ENCODE data around the gene CNTNAP2. TPM values are rescaled to one million over a fixed set of nuclear protein-coding genes. Genes with fewer than 3 reads are reported as not detected.

The CNTNAP2 gene
- total and polyA plus RNA-seq, 7 donors = 0.60 to 2.4 (median 1.7) TPM

GRCh38 chr7:148115308-148115707 lies 1998.7 kb downstream of the CNTNAP2 start:
- WGBS, 2 donors = 53 to 72% methylated on average over 5 of the region's 5 CpGs
- no peak for TF ChIP-seq POLR2AphosphoS5 (IDR thresholded peaks at IDR 0.05)
- TF ChIP-seq POLR2A (IDR thresholded peaks at IDR 0.05) = no peak
- TF ChIP-seq EP300 (IDR thresholded peaks at IDR 0.05) = no peak
- no peak for TF ChIP-seq CTCF (IDR thresholded peaks at IDR 0.05)
- H3K27me3 ChIP-seq = no peaks in the 10 kb centered on the region
- intact Hi-C loops (cut with DNase I) = no loop called here
- H3K27ac ChIP-seq = no peak overlapping the region
- H3K4me3 ChIP-seq = no peak overlapping the region
- no peaks in the 10 kb centered on the region for H3K4me1 ChIP-seq
- no peaks in the 10 kb centered on the region for H3K9me3 ChIP-seq
- H3K36me3 ChIP-seq = no peaks in the 10 kb centered on the region
- DNase-seq = no peak

- Histone ChIP-seq H3K9me3 (no peaks in the 10 kb centered on the region), H3K27me3 (peaks cover 0 to 5% (median 0%) of the 10 kb centered on the region in 3 donors), H3K4me1 (no peaks in the 10 kb centered on the region), H3K36me3 (no peaks in the 10 kb centered on the region), H3K27ac (no peak overlapping the region), H3K4me3 (no peak overlapping the region)
- WGBS, 2 donors = 18 to 42% methylated on average over 5 of the region's 5 CpGs
- TF ChIP-seq POLR2A (IDR thresholded peaks at IDR 0.05) (no peak), EP300 (IDR thresholded peaks at IDR 0.05) (no peak)
- intact Hi-C loops (cut with DNase I) = no loop called here
- DNase-seq = no peak
Measured at GRCh38 chr7:148116195-148116594, 1999.6 kb downstream of the CNTNAP2 start.

- Histone ChIP-seq H3K4me1 (no peaks in the 10 kb centered on the region), H3K27ac (no peak overlapping the region), H3K36me3 (no peaks in the 10 kb centered on the region), H3K27me3 (peaks cover 0 to 7% (median 0%) of the 10 kb centered on the region in 3 donors), H3K9me3 (no peaks in the 10 kb centered on the region), H3K4me3 (no peak overlapping the region)
- DNase-seq = no peak
- WGBS, 2 donors = 27 to 63% methylated on average over 4 of the region's 4 CpGs
- intact Hi-C loops (cut with DNase I) = no loop called here
- TF ChIP-seq POLR2AphosphoS5 (IDR thresholded peaks at IDR 0.05) (no peak), POLR2A (IDR thresholded peaks at IDR 0.05) (no peak), EP300 (IDR thresholded peaks at IDR 0.05) (no peak), CTCF (IDR thresholded peaks at IDR 0.05) (no peak)
Measured at GRCh38 chr7:148116829-148117403, 2000.3 kb downstream of the CNTNAP2 start.

GRCh38 chr7:148118371-148118770 lies 2001.8 kb downstream of the CNTNAP2 start:
- DNase-seq = no peak
- TF ChIP-seq POLR2AphosphoS5 (IDR thresholded peaks at IDR 0.05) (no peak), POLR2A (IDR thresholded peaks at IDR 0.05) (no peak)

GRCh38 chr7:148121401-148121800 lies 2004.8 kb downstream of the CNTNAP2 start:
- H3K27ac ChIP-seq = no peak overlapping the region
- H3K9me3 ChIP-seq = no peaks in the 10 kb centered on the region
- intact Hi-C loops (cut with DNase I) = no loop called here
- peaks cover 0 to 12% (median 0%) of the 10 kb centered on the region in 3 donors for H3K27me3 ChIP-seq
- TF ChIP-seq POLR2A (IDR thresholded peaks at IDR 0.05) (no peak), CTCF (IDR thresholded peaks at IDR 0.05) (no peak), EP300 (IDR thresholded peaks at IDR 0.05) (no peak), POLR2AphosphoS5 (IDR thresholded peaks at IDR 0.05) (no peak)
- no peak for DNase-seq
- WGBS, 2 donors = 70 to 73% methylated on average over 4 of the region's 4 CpGs
- no peaks in the 10 kb centered on the region for H3K36me3 ChIP-seq
- H3K4me3 ChIP-seq = no peak overlapping the region
- H3K4me1 ChIP-seq = no peaks in the 10 kb centered on the region

More at GRCh38 chr7:148118371-148118770, 2001.8 kb downstream of the CNTNAP2 start:
- no peaks in the 10 kb centered on the region for H3K36me3 ChIP-seq
- 71 to 74% methylated on average over 5 of the region's 5 CpGs for WGBS, 2 donors
- no peak overlapping the region for H3K27ac ChIP-seq
- H3K4me1 ChIP-seq = no peaks in the 10 kb centered on the region
- no peak overlapping the region for H3K4me3 ChIP-seq
- intact Hi-C loops (cut with DNase I) = no loop called here
- H3K9me3 ChIP-seq = no peaks in the 10 kb centered on the region
- H3K27me3 ChIP-seq = peaks cover 0 to 12% (median 0%) of the 10 kb centered on the region in 3 donors

GRCh38 chr7:148121847-148122246 lies 2005.2 kb downstream of the CNTNAP2 start:
- 66 to 68% methylated on average over 4 of the region's 4 CpGs for WGBS, 2 donors
- no peak for DNase-seq
- intact Hi-C loops (cut with DNase I) = no loop called here

More at GRCh38 chr7:148121847-148122246, 2005.2 kb downstream of the CNTNAP2 start:
- Histone ChIP-seq H3K36me3 (no peaks in the 10 kb centered on the region), H3K27ac (no peak overlapping the region), H3K27me3 (peaks cover 0 to 12% (median 0%) of the 10 kb centered on the region in 3 donors), H3K4me1 (no peaks in the 10 kb centered on the region), H3K4me3 (no peak overlapping the region), H3K9me3 (no peaks in the 10 kb centered on the region)
- TF ChIP-seq EP300 (IDR thresholded peaks at IDR 0.05) (no peak), CTCF (IDR thresholded peaks at IDR 0.05) (no peak), POLR2AphosphoS5 (IDR thresholded peaks at IDR 0.05) (no peak), POLR2A (IDR thresholded peaks at IDR 0.05) (no peak)
